ENCODE measurements around the gene SELENOH.

SELENOH gene

DNA sequence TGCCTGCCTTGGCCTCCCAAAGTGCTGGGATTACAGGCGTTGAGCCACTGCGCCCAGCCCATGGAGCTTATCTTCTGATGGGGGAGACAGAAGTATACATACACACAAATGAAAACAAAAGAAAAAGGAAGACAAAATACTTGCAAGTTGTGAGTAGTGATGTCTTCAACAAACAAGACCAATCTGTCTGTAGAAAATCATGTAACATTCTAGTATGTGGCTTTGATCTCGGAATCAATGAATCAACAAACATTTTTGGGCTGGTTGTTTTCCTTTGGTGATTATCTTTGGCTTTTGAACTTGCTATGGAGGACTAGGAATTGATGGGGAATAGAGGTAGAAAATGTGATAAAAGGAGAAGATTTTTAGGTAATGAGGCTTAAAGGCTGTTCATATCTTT, 16.9 kb downstream of the SELENOH start:
- Histone ChIP-seq H3K9me3 (ENCODE audit: control insufficient read depth, low read length) (no peaks in the 10 kb centered on the region), H3K9ac (ENCODE audit: low read length) (no peak overlapping the region), H3K36me3 (ENCODE audit: control insufficient read depth, insufficient read depth, low read length) (no peaks in the 10 kb centered on the region), H3K27me3 (ENCODE audit: control insufficient read depth, insufficient read depth, low read length) (no peaks in the 10 kb centered on the region), H3K4me3 (ENCODE audit: low read length) (no peak overlapping the region), H3K4me1 (ENCODE audit: control insufficient read depth, insufficient read depth, low read length) (peaks cover 7% of the 10 kb centered on the region)

DNA sequence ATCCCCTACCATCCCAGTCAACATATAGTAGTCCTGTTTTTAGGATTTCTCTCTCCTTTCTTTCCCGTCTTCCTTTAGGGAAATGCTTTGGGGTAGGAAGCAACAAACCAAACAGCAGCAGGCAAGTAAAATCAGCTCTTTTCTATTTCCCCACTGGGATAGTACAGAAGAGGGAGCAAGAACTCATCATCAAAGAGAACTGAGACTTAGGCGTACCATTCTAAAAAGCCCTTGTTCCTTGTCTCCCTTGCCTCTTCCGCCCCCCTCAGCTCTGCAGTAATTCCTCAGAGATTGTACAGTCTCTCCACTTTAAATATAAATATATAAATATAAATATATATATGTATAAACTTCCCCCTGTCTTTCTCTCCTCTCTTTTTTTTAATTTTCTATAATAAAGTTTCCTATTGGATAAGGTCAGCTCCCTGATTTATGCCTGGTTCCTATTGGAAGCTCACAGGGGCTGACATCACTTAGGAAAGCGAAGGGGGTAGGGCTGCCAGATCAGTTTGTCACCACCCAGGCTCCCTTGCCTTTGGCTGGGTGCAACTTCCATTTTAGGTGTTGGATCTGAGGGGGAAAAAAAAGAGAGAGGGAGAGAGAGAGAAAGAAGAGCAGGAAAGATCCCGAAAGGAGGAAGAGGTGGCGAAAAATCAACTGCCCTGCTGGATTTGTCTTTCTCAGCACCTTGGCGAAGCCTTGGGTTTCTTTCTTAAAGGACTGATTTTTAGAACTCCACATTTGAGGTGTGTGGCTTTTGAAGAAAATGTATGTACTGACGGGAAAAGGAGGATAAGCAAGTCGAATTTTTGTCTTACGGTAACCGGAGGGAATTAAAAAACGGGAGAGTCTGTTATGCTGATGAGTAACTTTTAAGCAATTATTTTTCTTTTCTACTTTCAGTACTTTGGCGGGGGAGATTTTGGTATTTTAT, 20.3 kb downstream of the SELENOH start, which contains the start of gene CTNND1:
CTNND1 (plus strand) TSS at position 502 of the 934 bp plus-strand sequence. CDS start 29,677 bp downstream, outside the sequence.
- H3K36me3 ChIP-seq (ENCODE audit: control insufficient read depth, insufficient read depth, low read length): no peaks in the 10 kb centered on the region
- H3K9me3 ChIP-seq (ENCODE audit: control insufficient read depth, low read length): no peaks in the 10 kb centered on the region
- H3K27me3 ChIP-seq (ENCODE audit: control insufficient read depth, insufficient read depth, low read length): no peaks in the 10 kb centered on the region
- H3K4me1 ChIP-seq (ENCODE audit: control insufficient read depth, insufficient read depth, low read length): peaks cover 10% of the 10 kb centered on the region
- peak within 1 kb of the TSS; percentile 80 for H3K4me3 ChIP-seq (ENCODE audit: low read length)
- H3K9ac ChIP-seq (ENCODE audit: low read length): peak within 1 kb of the TSS; percentile 99

DNA sequence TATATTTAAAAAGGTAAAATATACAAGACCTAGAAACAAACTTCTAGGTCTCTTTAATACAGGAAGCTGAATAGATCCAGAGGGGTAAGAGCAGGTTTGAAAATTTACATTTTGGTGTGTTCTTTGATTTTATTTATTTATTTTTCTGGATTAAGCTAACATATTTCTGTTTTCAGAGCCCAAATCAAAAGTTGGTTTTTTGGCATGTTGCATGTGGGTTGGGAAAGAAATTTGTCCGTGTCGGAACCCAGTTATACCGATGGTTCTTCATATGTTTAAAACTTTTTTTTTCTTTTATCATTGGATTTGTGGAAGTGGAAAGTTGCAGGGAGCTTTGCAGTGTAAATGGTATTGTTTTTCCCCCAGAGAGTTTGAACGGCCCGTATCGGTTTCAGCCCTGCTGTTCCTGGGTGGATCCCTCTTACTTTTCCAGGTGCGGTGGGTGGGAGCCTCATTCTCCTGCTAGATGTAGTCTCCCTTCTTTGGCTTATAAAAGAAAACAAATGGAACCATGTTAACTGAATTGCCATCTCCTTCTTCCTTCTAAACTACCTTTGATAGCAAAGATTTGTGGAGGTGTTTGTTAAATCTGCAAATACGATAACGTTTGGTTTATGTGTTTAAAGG, 21.1 kb downstream of the SELENOH start:
- H3K27me3 ChIP-seq (ENCODE audit: control insufficient read depth, insufficient read depth, low read length): no peaks in the 10 kb centered on the region
- peak overlapping the region; percentile 80 for H3K4me3 ChIP-seq (ENCODE audit: low read length)
- H3K9ac ChIP-seq (ENCODE audit: low read length): peak overlapping the region; percentile 99
- H3K36me3 ChIP-seq (ENCODE audit: control insufficient read depth, insufficient read depth, low read length): no peaks in the 10 kb centered on the region
- H3K9me3 ChIP-seq (ENCODE audit: control insufficient read depth, low read length): no peaks in the 10 kb centered on the region
- peaks cover 9% of the 10 kb centered on the region for H3K4me1 ChIP-seq (ENCODE audit: control insufficient read depth, insufficient read depth, low read length)

DNA sequence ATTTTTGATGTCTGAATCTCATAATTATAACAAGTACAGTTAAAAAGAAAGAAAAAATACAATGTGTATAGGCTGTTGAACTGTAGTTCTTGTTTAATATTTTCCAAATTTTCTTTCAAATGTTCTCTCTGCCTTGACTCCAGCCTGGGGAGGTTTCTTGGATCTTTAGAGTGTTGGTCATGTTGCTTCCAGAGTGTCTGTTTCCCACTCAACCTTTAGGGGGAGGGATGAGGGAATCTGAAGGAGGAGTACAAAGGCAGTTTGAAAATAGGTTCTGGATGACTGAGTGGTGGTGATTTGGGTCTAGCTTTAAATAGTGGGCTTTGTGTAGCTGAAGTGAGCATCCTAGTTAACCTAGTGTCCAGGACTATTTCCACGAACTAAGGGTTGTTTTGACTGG, 22.3 kb downstream of the SELENOH start:
- Histone ChIP-seq H3K9ac (ENCODE audit: low read length) (peak overlapping the region; percentile 99), H3K27me3 (ENCODE audit: control insufficient read depth, insufficient read depth, low read length) (no peaks in the 10 kb centered on the region), H3K4me3 (ENCODE audit: low read length) (peak overlapping the region; percentile 80), H3K36me3 (ENCODE audit: control insufficient read depth, insufficient read depth, low read length) (no peaks in the 10 kb centered on the region), H3K9me3 (ENCODE audit: control insufficient read depth, low read length) (no peaks in the 10 kb centered on the region), H3K4me1 (ENCODE audit: control insufficient read depth, insufficient read depth, low read length) (peaks cover 10% of the 10 kb centered on the region)

DNA sequence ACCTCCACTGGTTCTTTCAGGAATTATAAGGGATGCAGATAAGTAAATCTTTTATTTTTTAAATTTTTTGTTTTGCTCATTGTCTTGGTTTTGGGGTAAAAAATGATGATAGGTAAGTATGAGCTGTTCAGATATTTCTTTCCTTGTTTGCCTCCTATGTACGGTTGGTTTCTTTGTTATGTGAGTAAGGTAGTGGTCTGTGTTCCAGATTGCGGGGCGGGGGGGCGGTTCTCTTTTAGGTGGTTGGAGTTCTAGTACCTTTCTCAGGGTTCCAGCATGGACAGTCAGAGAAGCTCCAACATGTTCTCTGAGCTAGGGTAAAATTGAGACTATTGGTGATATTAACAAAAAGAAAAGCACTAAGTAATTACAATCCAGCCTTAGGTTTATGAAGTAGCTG, 22.7 kb downstream of the SELENOH start:
- peak overlapping the region; percentile 99 for H3K9ac ChIP-seq (ENCODE audit: low read length)
- peaks cover 10% of the 10 kb centered on the region for H3K4me1 ChIP-seq (ENCODE audit: control insufficient read depth, insufficient read depth, low read length)
- peak overlapping the region; percentile 80 for H3K4me3 ChIP-seq (ENCODE audit: low read length)

DNA sequence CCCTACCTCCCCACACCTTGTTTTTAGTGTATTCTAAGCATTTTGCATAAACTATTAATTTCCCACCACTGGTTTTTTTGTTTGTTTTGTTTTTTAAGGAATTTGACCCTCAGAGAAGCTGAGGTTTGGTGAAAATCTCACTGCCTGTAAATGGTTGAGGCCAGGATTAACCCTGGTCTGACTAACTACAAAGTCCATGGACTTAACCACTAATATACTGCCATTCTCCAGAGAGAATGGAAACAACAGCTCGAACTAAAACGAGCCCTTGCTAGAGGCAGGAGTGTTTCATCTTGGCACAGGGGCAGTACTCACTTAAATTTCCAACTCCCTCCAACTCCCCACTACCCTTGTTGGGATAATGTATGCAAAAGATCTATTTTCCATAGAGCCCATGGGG, 23.3 kb downstream of the SELENOH start:
- H3K4me1 ChIP-seq (ENCODE audit: control insufficient read depth, insufficient read depth, low read length): peaks cover 10% of the 10 kb centered on the region
- peak overlapping the region; percentile 99 for H3K9ac ChIP-seq (ENCODE audit: low read length)
- no peaks in the 10 kb centered on the region for H3K9me3 ChIP-seq (ENCODE audit: control insufficient read depth, low read length)
- H3K27me3 ChIP-seq (ENCODE audit: control insufficient read depth, insufficient read depth, low read length): no peaks in the 10 kb centered on the region
- H3K36me3 ChIP-seq (ENCODE audit: control insufficient read depth, insufficient read depth, low read length): no peaks in the 10 kb centered on the region
- H3K4me3 ChIP-seq (ENCODE audit: low read length): peak overlapping the region; percentile 80

More for the DNA sequence above, 22.7 kb downstream of the SELENOH start:
- H3K9me3 ChIP-seq (ENCODE audit: control insufficient read depth, low read length): no peaks in the 10 kb centered on the region
- H3K36me3 ChIP-seq (ENCODE audit: control insufficient read depth, insufficient read depth, low read length): no peaks in the 10 kb centered on the region
- no peaks in the 10 kb centered on the region for H3K27me3 ChIP-seq (ENCODE audit: control insufficient read depth, insufficient read depth, low read length)

DNA sequence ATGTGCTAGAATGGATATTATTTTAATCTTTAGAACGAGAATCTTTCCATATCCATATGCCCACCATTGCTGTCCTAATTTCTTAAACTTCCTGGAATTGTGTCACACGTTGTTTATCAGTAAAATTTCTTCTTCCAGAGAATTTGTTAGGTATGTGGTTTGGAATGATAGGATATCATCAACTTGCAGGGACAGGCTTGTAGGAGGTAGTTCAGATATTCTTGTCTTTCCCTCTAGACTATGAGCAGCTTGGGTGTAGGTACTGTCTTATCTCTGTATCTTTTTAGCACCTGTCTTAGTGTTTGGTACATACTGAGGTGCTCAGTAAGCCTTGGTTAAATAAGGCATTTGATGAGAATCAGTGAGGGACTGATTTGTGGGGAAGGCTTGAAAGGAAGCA, 23.7 kb downstream of the SELENOH start:
- no peaks in the 10 kb centered on the region for H3K36me3 ChIP-seq (ENCODE audit: control insufficient read depth, insufficient read depth, low read length)
- H3K27me3 ChIP-seq (ENCODE audit: control insufficient read depth, insufficient read depth, low read length): no peaks in the 10 kb centered on the region
- peak overlapping the region; percentile 99 for H3K9ac ChIP-seq (ENCODE audit: low read length)
- H3K9me3 ChIP-seq (ENCODE audit: control insufficient read depth, low read length): no peaks in the 10 kb centered on the region
- H3K4me3 ChIP-seq (ENCODE audit: low read length): peak overlapping the region; percentile 80
- peaks cover 10% of the 10 kb centered on the region for H3K4me1 ChIP-seq (ENCODE audit: control insufficient read depth, insufficient read depth, low read length)

DNA sequence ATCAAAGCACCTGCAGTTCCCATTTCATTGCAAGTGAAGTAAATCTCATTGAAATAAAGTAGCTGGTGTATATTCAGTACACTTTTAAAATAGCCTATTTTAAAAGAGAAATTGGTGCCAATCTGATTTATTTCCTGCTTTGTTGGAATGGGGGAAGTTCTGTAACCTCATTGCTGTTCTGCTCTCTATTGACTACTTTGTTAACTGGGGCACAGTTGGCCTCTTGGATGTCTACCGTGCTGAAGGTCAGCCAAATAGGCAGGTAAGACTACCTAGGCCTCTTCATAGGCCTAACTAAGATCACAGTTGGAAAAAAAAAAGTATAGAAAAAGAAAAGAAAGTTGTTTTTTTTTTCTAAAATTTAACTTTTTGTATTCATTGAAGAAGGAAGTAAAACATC, 29.5 kb downstream of the SELENOH start:
- no peaks in the 10 kb centered on the region for H3K9me3 ChIP-seq (ENCODE audit: control insufficient read depth, low read length)
- no peak overlapping the region for H3K4me3 ChIP-seq (ENCODE audit: low read length)
- no peak overlapping the region for H3K9ac ChIP-seq (ENCODE audit: low read length)
- peaks cover 49% of the 10 kb centered on the region for H3K4me1 ChIP-seq (ENCODE audit: control insufficient read depth, insufficient read depth, low read length)
- H3K27me3 ChIP-seq (ENCODE audit: control insufficient read depth, insufficient read depth, low read length): no peaks in the 10 kb centered on the region
- no peaks in the 10 kb centered on the region for H3K36me3 ChIP-seq (ENCODE audit: control insufficient read depth, insufficient read depth, low read length)

DNA sequence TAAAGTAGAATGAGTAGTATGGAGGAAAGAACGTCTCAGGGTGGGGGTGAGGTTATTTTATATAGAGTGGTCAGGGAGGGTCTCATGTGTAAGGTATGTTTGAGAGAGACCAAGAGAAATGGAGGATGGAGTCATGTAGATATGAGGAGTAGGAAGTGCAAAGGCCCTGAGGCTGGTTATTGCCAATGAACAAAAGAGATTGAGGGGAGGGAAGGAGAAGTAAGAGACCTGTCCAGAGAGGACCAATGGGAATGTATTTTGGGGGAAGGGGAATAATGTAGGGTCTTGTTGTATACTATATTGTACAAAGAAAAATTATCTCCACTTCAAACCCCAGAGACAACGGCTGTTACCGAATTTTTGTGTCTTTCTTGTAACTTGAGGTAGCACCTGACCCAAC, 30.1 kb downstream of the SELENOH start:
- Histone ChIP-seq H3K36me3 (ENCODE audit: control insufficient read depth, insufficient read depth, low read length) (no peaks in the 10 kb centered on the region), H3K27me3 (ENCODE audit: control insufficient read depth, insufficient read depth, low read length) (no peaks in the 10 kb centered on the region), H3K9me3 (ENCODE audit: control insufficient read depth, low read length) (no peaks in the 10 kb centered on the region), H3K4me3 (ENCODE audit: low read length) (no peak overlapping the region), H3K4me1 (ENCODE audit: control insufficient read depth, insufficient read depth, low read length) (peaks cover 55% of the 10 kb centered on the region), H3K9ac (ENCODE audit: low read length) (no peak overlapping the region)

DNA sequence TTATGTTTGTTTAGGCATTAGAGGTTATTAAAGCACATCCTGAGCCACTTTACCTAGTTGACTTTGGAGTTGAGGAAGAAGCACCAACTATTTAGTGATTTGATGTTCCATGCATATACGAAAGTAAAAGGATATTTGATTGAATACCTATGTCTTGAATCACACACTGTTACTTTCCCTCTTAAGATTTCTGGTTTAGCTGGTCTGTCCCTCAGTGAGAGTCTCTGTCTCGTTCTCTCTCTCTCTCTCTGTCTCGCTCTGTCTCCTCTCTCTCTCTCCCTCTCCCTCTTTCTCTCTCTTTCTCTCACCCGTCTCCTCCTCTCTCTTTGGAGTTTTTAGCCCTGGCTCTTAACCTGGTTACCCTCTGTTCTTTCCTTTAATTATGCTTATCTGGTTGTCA, 31.3 kb downstream of the SELENOH start:
- H3K36me3 ChIP-seq (ENCODE audit: control insufficient read depth, insufficient read depth, low read length): no peaks in the 10 kb centered on the region
- no peak overlapping the region for H3K9ac ChIP-seq (ENCODE audit: low read length)
- peaks cover 63% of the 10 kb centered on the region for H3K4me1 ChIP-seq (ENCODE audit: control insufficient read depth, insufficient read depth, low read length)
- H3K27me3 ChIP-seq (ENCODE audit: control insufficient read depth, insufficient read depth, low read length): no peaks in the 10 kb centered on the region
- no peak overlapping the region for H3K4me3 ChIP-seq (ENCODE audit: low read length)
- H3K9me3 ChIP-seq (ENCODE audit: control insufficient read depth, low read length): no peaks in the 10 kb centered on the region

DNA sequence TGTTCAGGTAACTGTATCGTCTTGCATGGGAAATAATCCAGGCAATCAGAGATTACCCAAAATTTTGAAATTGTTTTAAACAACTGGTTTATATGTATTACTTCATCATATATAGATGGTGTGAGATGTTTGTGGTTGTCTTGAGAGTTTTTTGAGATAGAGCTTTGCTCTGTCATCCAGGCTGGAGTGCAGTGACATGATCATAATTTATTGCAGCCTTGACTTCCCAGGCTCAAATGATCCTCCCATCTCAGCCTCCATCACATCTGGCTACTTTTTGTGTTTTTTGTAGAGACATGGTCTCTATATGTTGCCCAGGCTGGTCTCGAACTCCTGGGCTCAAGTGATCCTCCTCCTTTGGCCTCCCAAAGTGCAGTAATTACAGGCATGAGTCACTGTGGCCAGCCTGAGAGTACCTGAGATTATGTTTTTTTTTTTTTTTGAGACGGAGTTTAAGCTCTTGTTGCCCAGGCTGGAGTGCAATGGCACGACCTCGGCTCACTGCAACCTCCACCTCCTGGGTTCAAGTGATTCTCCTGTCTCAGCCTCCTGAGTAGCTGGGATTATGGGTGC, 31.8 kb downstream of the SELENOH start:
- Histone ChIP-seq H3K36me3 (ENCODE audit: control insufficient read depth, insufficient read depth, low read length) (no peaks in the 10 kb centered on the region), H3K4me1 (ENCODE audit: control insufficient read depth, insufficient read depth, low read length) (peaks cover 65% of the 10 kb centered on the region), H3K4me3 (ENCODE audit: low read length) (no peak overlapping the region), H3K9me3 (ENCODE audit: control insufficient read depth, low read length) (no peaks in the 10 kb centered on the region), H3K27me3 (ENCODE audit: control insufficient read depth, insufficient read depth, low read length) (no peaks in the 10 kb centered on the region), H3K9ac (ENCODE audit: low read length) (no peak overlapping the region)

DNA sequence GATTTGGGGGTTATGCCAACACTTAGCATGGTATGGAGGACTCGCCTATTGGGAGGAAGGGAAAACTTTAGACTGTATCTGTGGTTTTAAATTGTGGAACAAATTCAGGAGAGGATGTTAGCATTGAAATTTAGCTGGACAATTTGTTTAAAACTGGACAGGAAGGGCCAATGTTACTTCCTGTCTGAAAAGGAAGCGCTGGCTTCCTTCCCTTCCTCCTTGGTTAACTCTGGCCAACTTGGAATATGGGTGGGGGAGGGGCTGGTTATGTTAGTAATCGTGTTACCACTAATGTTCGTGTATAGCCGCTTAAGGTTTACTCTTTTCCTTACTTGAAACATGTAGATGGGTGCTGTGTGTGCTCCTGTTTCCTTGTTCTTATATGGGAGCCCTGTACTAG, 34.2 kb downstream of the SELENOH start:
- Histone ChIP-seq H3K4me3 (ENCODE audit: low read length) (no peak overlapping the region), H3K27me3 (ENCODE audit: control insufficient read depth, insufficient read depth, low read length) (no peaks in the 10 kb centered on the region), H3K9me3 (ENCODE audit: control insufficient read depth, low read length) (no peaks in the 10 kb centered on the region), H3K36me3 (ENCODE audit: control insufficient read depth, insufficient read depth, low read length) (no peaks in the 10 kb centered on the region), H3K4me1 (ENCODE audit: control insufficient read depth, insufficient read depth, low read length) (peaks cover 89% of the 10 kb centered on the region), H3K9ac (ENCODE audit: low read length) (peak overlapping the region; percentile 5)

All from mucosa of stomach (tissue), 1 donor.